H1 (cell line): ENCODE measurements around the gene UBE2G2. TPM values are rescaled to one million over a fixed set of nuclear protein-coding genes. Genes with fewer than 3 reads are reported as not detected.
A peak's percentile ranks its signal among the peaks of the same experiment; 100 is the strongest.

ENCODE experiments used
- CTCF ChIA-PET: fragments of 300-600 bp; sonication (Branson Sonifier 250); formaldehyde crosslinking; loops from one replicate; lab custom pipeline; 2021; ENCODE audit not compliant: partially characterized antibody; lab: Charles Lee
- POLR2A ChIA-PET: fragments of 300-600 bp; sonication (Branson Sonifier 250); formaldehyde crosslinking; loops from one replicate; lab custom pipeline; 2021; ENCODE audit warnings: inconsistent platforms; ENCODE audit not compliant: partially characterized antibody; lab: Charles Lee
- DNase-seq, 2 experiments: peaks; one replicate each; pipeline versions ENCODE4 v3.0.0 to v3.0.0-alpha.2; 2010 to 2022; ENCODE audit warnings: low spot score in 2 of 2, low read depth in 1 of 2, mixed read lengths in 1 of 2
- FAIRE-seq: peaks from 2 replicates; lab custom pipeline; 2011; peaks lifted over from hg19 to GRCh38; lab: Jason Lieb, UNC
- H2AFZ ChIP-seq: 2 replicates; pipeline ENCODE4 v1.8.1; 2012; ENCODE audit warnings: low read length, inconsistent platforms
- H2AK5ac ChIP-seq: 2 replicates; pipeline ENCODE4 v1.6.1; 2013; ENCODE audit warnings: low read depth, low read length
- H2BK120ac ChIP-seq: replicated peaks from 2 replicates; pipeline ENCODE3; 2013; ENCODE audit warnings: low read depth, low read length, inconsistent platforms
- H2BK12ac ChIP-seq: 2 replicates; pipeline ENCODE4 v1.6.1; 2013; ENCODE audit warnings: low read depth, low read length
- H2BK15ac ChIP-seq: 2 replicates; pipeline ENCODE4 v1.6.1; 2013; ENCODE audit warnings: low read length
- H2BK20ac ChIP-seq: 2 replicates; pipeline ENCODE4 v1.6.1; 2013; ENCODE audit warnings: low read length
- H2BK5ac ChIP-seq: 2 replicates; pipeline ENCODE4 v1.6.1; 2013; ENCODE audit warnings: low read depth, low read length
- H3K14ac ChIP-seq: 2 replicates; pipeline ENCODE4 v1.6.1; 2013; ENCODE audit warnings: inconsistent platforms; ENCODE audit not compliant: insufficient read length
- H3K18ac ChIP-seq: 2 replicates; pipeline ENCODE4 v1.6.1; 2013; ENCODE audit warnings: low read length; ENCODE audit errors: extremely low read depth
- H3K23ac ChIP-seq: 2 replicates; pipeline ENCODE4 v1.6.1; 2013; ENCODE audit warnings: inconsistent platforms; ENCODE audit not compliant: insufficient read length
- H3K23me2 ChIP-seq: 2 replicates; pipeline ENCODE4 v1.6.1; 2013; ENCODE audit warnings: low read depth, low read length
- H3K27ac ChIP-seq: 2 replicates; pipeline ENCODE4 v1.6.1; 2011; ENCODE audit warnings: low read depth, low read length, inconsistent platforms
- H3K27me3 ChIP-seq, 4 experiments: replicated peaks in 1 of 4; 1 replicate in 1 of 4; 2 replicates in 3 of 4; pipeline versions ENCODE4 v1.6.1 to v1.8.1; 2011 to 2013; ENCODE audit warnings: low read length in 3 of 4, mild to moderate bottlenecking in 3 of 4, inconsistent platforms in 2 of 4, mixed read lengths in 2 of 4, moderate library complexity in 1 of 4; ENCODE audit not compliant: control insufficient read depth in 3 of 4, insufficient read depth in 3 of 4; ENCODE audit errors: extremely low read depth in 1 of 4
- H3K36me3 ChIP-seq, 4 experiments: 2 replicates each; pipeline versions ENCODE4 v1.6.1 to v1.8.1; 2011 to 2013; ENCODE audit warnings: mild to moderate bottlenecking in 4 of 4, low read length in 3 of 4, moderate library complexity in 2 of 4, control low read depth in 1 of 4, inconsistent platforms in 1 of 4; ENCODE audit not compliant: insufficient read depth in 4 of 4, control insufficient read depth in 2 of 4
- H3K4ac ChIP-seq: replicated peaks from 2 replicates; pipeline ENCODE3; 2013; ENCODE audit warnings: low read length, low read depth, mixed read lengths, inconsistent platforms; ENCODE audit not compliant: insufficient read length
- H3K4me1 ChIP-seq, 4 experiments: replicated peaks in 1 of 4; 1 replicate in 1 of 4; 2 replicates in 3 of 4; pipeline versions ENCODE4 v1.6.1 to v1.8.1; 2011 to 2013; ENCODE audit warnings: low read length in 3 of 4, inconsistent platforms in 2 of 4, mixed read lengths in 1 of 4; ENCODE audit not compliant: insufficient read depth in 4 of 4, control insufficient read depth in 3 of 4
- H3K4me2 ChIP-seq, 2 experiments: 2 replicates each; pipeline versions ENCODE4 v1.6.1 to v1.8.1; 2011 to 2013; ENCODE audit warnings: low read depth in 2 of 2, low read length in 2 of 2, control low read depth in 1 of 2, inconsistent platforms in 1 of 2, mild to moderate bottlenecking in 1 of 2; ENCODE audit not compliant: insufficient read depth in 1 of 2
- H3K4me3 ChIP-seq, 4 experiments: fragments of 200-600, 300-600 bp in 1 of 4; sonication (generic), shearing (Covaris generic), sonication (Bioruptor Twin) in 1 of 4; 2 replicates each; pipeline versions ENCODE4 v1.5.1 to v1.8.1; 2011 to 2016; ENCODE audit warnings: low read length in 4 of 4, low read depth in 3 of 4, control low read depth in 2 of 4, inconsistent platforms in 2 of 4, mild to moderate bottlenecking in 2 of 4, mixed read lengths in 1 of 4, moderate library complexity in 1 of 4; ENCODE audit not compliant: insufficient read depth in 2 of 4; ENCODE audit errors: extremely low read depth in 1 of 4
- H3K56ac ChIP-seq: replicated peaks from 2 replicates; pipeline ENCODE3; 2013; ENCODE audit warnings: low read depth, mild to moderate bottlenecking, mixed read lengths, low read length, inconsistent platforms; ENCODE audit not compliant: insufficient read length
- H3K79me1 ChIP-seq: 2 replicates; pipeline ENCODE4 v1.6.1; 2013; ENCODE audit warnings: low read depth, low read length, control low read depth
- H3K79me2 ChIP-seq, 2 experiments: 2 replicates each; pipeline versions ENCODE4 v1.6.1 to v1.8.1; 2012 to 2013; ENCODE audit warnings: low read length in 2 of 2, mild to moderate bottlenecking in 2 of 2, inconsistent platforms in 1 of 2; ENCODE audit not compliant: insufficient read depth in 2 of 2, control insufficient read depth in 1 of 2
- H3K9ac ChIP-seq, 4 experiments: replicated peaks in 1 of 4; 1 replicate in 1 of 4; 2 replicates in 3 of 4; pipeline versions ENCODE4 v1.6.1 to v1.8.1; 2011 to 2013; ENCODE audit warnings: low read depth in 3 of 4, low read length in 3 of 4, control low read depth in 2 of 4, mild to moderate bottlenecking in 2 of 4, moderate library complexity in 2 of 4, inconsistent platforms in 1 of 4; ENCODE audit errors: extremely low read depth in 1 of 4
- H3K9me3 ChIP-seq, 2 experiments: 2 replicates each; pipeline versions ENCODE4 v1.6.1 to v1.8.1; 2012 to 2013; ENCODE audit warnings: mild to moderate bottlenecking in 2 of 2, moderate library complexity in 2 of 2, control low read depth in 1 of 2, inconsistent platforms in 1 of 2, low read depth in 1 of 2, low read length in 1 of 2, mixed read lengths in 1 of 2; ENCODE audit not compliant: insufficient read depth in 2 of 2
- H4K20me1 ChIP-seq, 2 experiments: replicated peaks in 1 of 2; 2 replicates each; pipeline versions ENCODE3 to v1.8.1; 2011 to 2013; ENCODE audit warnings: inconsistent platforms in 2 of 2, low read length in 2 of 2, mild to moderate bottlenecking in 1 of 2; ENCODE audit not compliant: insufficient read depth in 2 of 2, control insufficient read depth in 1 of 2
- H4K5ac ChIP-seq: 2 replicates; pipeline ENCODE4 v1.6.1; 2013; ENCODE audit warnings: low read length, low read depth, mixed read lengths, inconsistent platforms; ENCODE audit not compliant: insufficient read length
- H4K8ac ChIP-seq: 2 replicates; pipeline ENCODE4 v1.8.0; 2013; ENCODE audit warnings: mild to moderate bottlenecking, moderate library complexity, low read length, inconsistent platforms; ENCODE audit not compliant: insufficient read depth; ENCODE audit errors: extremely low read depth
- H4K91ac ChIP-seq: replicated peaks from 2 replicates; pipeline ENCODE3; 2013; ENCODE audit warnings: low read length, mixed read lengths, inconsistent platforms; ENCODE audit not compliant: insufficient read length
- EP300 ChIP-seq, 2 experiments: IDR thresholded peaks; 1 replicate in 1 of 2; 2 replicates in 1 of 2; pipeline ENCODE4 v1.6.1; 2011 to 2012; ENCODE audit warnings: low read depth in 2 of 2, low read length in 2 of 2, mild to moderate bottlenecking in 2 of 2, borderline replicate concordance in 1 of 2, inconsistent platforms in 1 of 2, moderate library complexity in 1 of 2
- GTF2F1 ChIP-seq: IDR thresholded peaks from 2 replicates; pipeline ENCODE4 v1.6.1; 2012; ENCODE audit warnings: low read depth, low read length, improper control_type of control experiment, borderline replicate concordance
- RAD21 ChIP-seq, 2 experiments: IDR thresholded peaks in 1 of 2; conservative IDR thresholded peaks in 1 of 2; 2 replicates each; pipeline ENCODE4 v1.6.1; 2011; ENCODE audit warnings: low read depth in 2 of 2, low read length in 2 of 2, improper control_type of control experiment in 1 of 2, inconsistent platforms in 1 of 2, mild to moderate bottlenecking in 1 of 2, moderate library complexity in 1 of 2
- SIN3A ChIP-seq, 2 experiments: IDR thresholded peaks in 1 of 2; conservative IDR thresholded peaks in 1 of 2; 2 replicates each; pipeline ENCODE4 v1.6.1; 2011 to 2012; ENCODE audit warnings: low read length in 2 of 2, improper control_type of control experiment in 1 of 2, low read depth in 1 of 2, mild to moderate bottlenecking in 1 of 2
- SIX5 ChIP-seq: IDR thresholded peaks from 2 replicates; pipeline ENCODE4 v1.6.1; 2011; ENCODE audit warnings: mild to moderate bottlenecking, low read depth, low read length
- SUZ12 ChIP-seq: fragments of 200-600 bp; sonication (generic); IDR thresholded peaks from 2 replicates; pipeline ENCODE4 v1.6.1; 2012; ENCODE audit warnings: mild to moderate bottlenecking, inconsistent platforms, low read length, moderate library complexity, mixed read lengths
- TAF7 ChIP-seq: optimal IDR thresholded peaks from 2 replicates; pipeline ENCODE3; 2011; ENCODE audit warnings: low read depth, mild to moderate bottlenecking, inconsistent platforms, low read length, moderate library complexity, borderline replicate concordance
- WGBS, 2 experiments: shearing (Covaris generic) in 1 of 2; methylation state at CpG; one replicate each; pipeline versions ENCODE4 v1.1.6 to v1.1.7; 2013 to 2015; ENCODE audit warnings: low lambda C conversion rate in 2 of 2, mixed read lengths in 2 of 2, inconsistent platforms in 1 of 2, low coverage in 1 of 2, missing lambda C conversion rate in 1 of 2; ENCODE audit not compliant: insufficient replicate concordance in 2 of 2, insufficient coverage in 1 of 2, insufficient read length in 1 of 2; ENCODE audit errors: extremely low coverage in 1 of 2, missing lambda C conversion rate in 1 of 2; 5-methylcytosine and 5-hydroxymethylcytosine counted together
- polyA plus RNA-seq, 7 experiments: library from polyadenylated mRNA; depleted of rRNA in 3 of 7; stranded (reverse) in 5 of 7; unstranded in 2 of 7; fragments of >200 nt in 5 of 7; fragments of 200-250 nt in 2 of 7; gene quantifications; 1 replicate in 5 of 7; 2 replicates in 1 of 7; 4 replicates in 1 of 7; pipeline versions ENCODE4 v1.2.1 to v1.2.3, GENCODE V29; 2011 to 2013; ENCODE audit warnings: missing spikeins in 2 of 7, mixed read lengths in 2 of 7
- total RNA-seq: library from RNA; stranded (reverse); fragmentation: NEBNext Ultra II Directional; extraction: Animal tissue kit (Norgen Biotek cat#: 25700); gene quantifications from 2 replicates; pipeline ENCODE4 v1.2.1, GENCODE V29; 2021
- TF ChIP-seq, protein P1 (sequence below): IDR thresholded peaks from 2 replicates; pipeline ENCODE4 v1.6.1; 2011; ENCODE audit warnings: low read length, improper control_type of control experiment

Gene UBE2G2
- total and polyA plus RNA-seq, 2 of the 8 experiments (the other 6 are each of a cell fraction or from before 2014, with no cell fraction given), result 96.3 to 101 TPM

DNA sequence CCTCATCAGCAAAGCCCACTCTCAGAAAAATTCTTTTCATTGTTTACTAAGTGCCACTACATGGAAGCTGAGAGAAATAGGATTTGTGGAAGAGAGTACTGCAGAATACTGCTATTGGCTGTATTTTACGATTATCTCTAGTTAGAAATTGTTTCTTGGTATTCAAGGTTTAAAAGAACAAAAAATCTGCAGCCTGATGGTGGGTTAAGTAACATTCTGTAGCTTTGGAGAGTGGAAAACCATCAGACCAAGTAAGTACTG is 44.5 kb upstream of the UBE2G2 start:
- POLR2A ChIA-PET, result interaction anchor here (0.6 to 2.3 kb wide), 4 partner anchors 14 to 848 kb away, joined by 3 to 5 read pairs (median 4); no protein-coding TSS in a partner anchor

More for the DNA sequence above, 44.5 kb upstream of the UBE2G2 start:
- no peak overlapping the region for H2BK5ac ChIP-seq
- H2BK20ac ChIP-seq, result peak overlapping the region; percentile 64; the same call in 1 of the 2 replicates
- peak overlapping the region; percentile 10 to 53 (median 24); a peak in 5 of 8 replicates for H3K4me3 ChIP-seq
- no peaks in the 10 kb centered on the region; a peak in 1 of 4 replicates for H3K9me3 ChIP-seq
- DNase-seq, result no peak
- peaks cover 0 to 4% of the 10 kb centered on the region in 2 experiments for H4K20me1 ChIP-seq
- no peak overlapping the region for H3K27ac ChIP-seq
- WGBS, 2 experiments, result 81% methylated on average over 1 of the region's 1 CpG; no CpG with 5 or more reads in 1 of the 2 experiments
- H3K56ac ChIP-seq, result no peak overlapping the region
- H3K4me2 ChIP-seq, result peak overlapping the region; percentile 40 to 57
- no peaks in the 10 kb centered on the region; the same call in 1 of the 2 replicates for H3K79me1 ChIP-seq
- H2AK5ac ChIP-seq, result no peak overlapping the region
- no peak overlapping the region for H3K23ac ChIP-seq
- H4K91ac ChIP-seq, result peak overlapping the region; percentile 66
- no peak overlapping the region; a peak in 1 of 7 replicates for H3K9ac ChIP-seq
- H3K36me3 ChIP-seq, result peaks cover 12 to 22% (median 17%) of the 10 kb centered on the region in 4 experiments; a peak in 5 of 8 replicates
- no peak overlapping the region for H3K18ac ChIP-seq
- no peak for TF ChIP-seq GTF2F1
- no peak for TF ChIP-seq RAD21 (IDR thresholded peaks at IDR 0.05 in 1 of 2, conservative IDR thresholded peaks at IDR 0.05 in 1 of 2; ENCODE audit: low read depth in 2 of 2, low read length in 2 of 2)
- TF ChIP-seq SIX5, result no peak
- no peak for TF ChIP-seq EP300 (IDR thresholded peaks at IDR 0.05; ENCODE audit: borderline replicate concordance in 1 of 2, low read depth in 2 of 2, low read length in 2 of 2)
- no peak for TF ChIP-seq SUZ12
- no peak for TF ChIP-seq TAF7
- TF ChIP-seq, protein P1, sequence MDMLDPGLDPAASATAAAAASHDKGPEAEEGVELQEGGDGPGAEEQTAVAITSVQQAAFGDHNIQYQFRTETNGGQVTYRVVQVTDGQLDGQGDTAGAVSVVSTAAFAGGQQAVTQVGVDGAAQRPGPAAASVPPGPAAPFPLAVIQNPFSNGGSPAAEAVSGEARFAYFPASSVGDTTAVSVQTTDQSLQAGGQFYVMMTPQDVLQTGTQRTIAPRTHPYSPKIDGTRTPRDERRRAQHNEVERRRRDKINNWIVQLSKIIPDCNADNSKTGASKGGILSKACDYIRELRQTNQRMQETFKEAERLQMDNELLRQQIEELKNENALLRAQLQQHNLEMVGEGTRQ, result no peak
- no peak for TF ChIP-seq SIN3A (conservative IDR thresholded peaks at IDR 0.05 in 1 of 2, IDR thresholded peaks at IDR 0.05 in 1 of 2; ENCODE audit: low read depth in 1 of 2, low read length in 2 of 2)
- TF ChIP-seq, all 59 proteins: peak for 0
- no peaks in the 10 kb centered on the region for H3K27me3 ChIP-seq
- no peak overlapping the region for H2AFZ ChIP-seq
- no peak overlapping the region; the same call in 1 of the 2 replicates for H2BK15ac ChIP-seq
- H2BK120ac ChIP-seq, result no peak overlapping the region
- H3K79me2 ChIP-seq, result no peaks in the 10 kb centered on the region
- H3K4me1 ChIP-seq, result peaks cover 0 to 16% (median 4%) of the 10 kb centered on the region in 4 experiments; a peak in 5 of 7 replicates
- H3K4ac ChIP-seq, result no peak overlapping the region
- H4K5ac ChIP-seq, result no peak overlapping the region
- CTCF ChIA-PET, result interaction anchor here (0.8 to 1.3 kb wide), 7 partner anchors 13 to 438 kb away, joined by 3 to 6 read pairs (median 3); partner anchors contain the start of gene PTTG1IP
- H2BK12ac ChIP-seq, result no peak overlapping the region
- H4K8ac ChIP-seq, result peak overlapping the region; percentile 11; the same call in 1 of the 2 replicates
- no peak for FAIRE-seq
- no peak overlapping the region for H3K14ac ChIP-seq
- peaks cover 3% of the 10 kb centered on the region; the same call in 1 of the 2 replicates for H3K23me2 ChIP-seq
